DND-41 (cell line): ENCODE results near the gene TBX19.

Experiments used
- EZH2 ChIP-seq: IDR thresholded peaks from 3 replicates; pipeline ENCODE4 v1.6.1; 2012; ENCODE audit warnings: borderline replicate concordance, low read depth, mild to moderate bottlenecking, moderate library complexity, low read length, inconsistent platforms; ENCODE audit not compliant: severe bottlenecking
- TF ChIP-seq, protein P1 (sequence below): IDR thresholded peaks from 2 replicates; pipeline ENCODE4 v1.5.1; 2012; ENCODE audit warnings: borderline replicate concordance, low read length, moderate library complexity, mild to moderate bottlenecking; ENCODE audit not compliant: poor library complexity, severe bottlenecking; ENCODE audit errors: extremely low read depth

GRCh38 chr1:168263130-168263529 lies 17.5 kb upstream of the TBX19 start:
- TF ChIP-seq, protein P1, sequence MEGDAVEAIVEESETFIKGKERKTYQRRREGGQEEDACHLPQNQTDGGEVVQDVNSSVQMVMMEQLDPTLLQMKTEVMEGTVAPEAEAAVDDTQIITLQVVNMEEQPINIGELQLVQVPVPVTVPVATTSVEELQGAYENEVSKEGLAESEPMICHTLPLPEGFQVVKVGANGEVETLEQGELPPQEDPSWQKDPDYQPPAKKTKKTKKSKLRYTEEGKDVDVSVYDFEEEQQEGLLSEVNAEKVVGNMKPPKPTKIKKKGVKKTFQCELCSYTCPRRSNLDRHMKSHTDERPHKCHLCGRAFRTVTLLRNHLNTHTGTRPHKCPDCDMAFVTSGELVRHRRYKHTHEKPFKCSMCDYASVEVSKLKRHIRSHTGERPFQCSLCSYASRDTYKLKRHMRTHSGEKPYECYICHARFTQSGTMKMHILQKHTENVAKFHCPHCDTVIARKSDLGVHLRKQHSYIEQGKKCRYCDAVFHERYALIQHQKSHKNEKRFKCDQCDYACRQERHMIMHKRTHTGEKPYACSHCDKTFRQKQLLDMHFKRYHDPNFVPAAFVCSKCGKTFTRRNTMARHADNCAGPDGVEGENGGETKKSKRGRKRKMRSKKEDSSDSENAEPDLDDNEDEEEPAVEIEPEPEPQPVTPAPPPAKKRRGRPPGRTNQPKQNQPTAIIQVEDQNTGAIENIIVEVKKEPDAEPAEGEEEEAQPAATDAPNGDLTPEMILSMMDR = no peak
- no peak for TF ChIP-seq EZH2
